PC-9 (cell line): Measurements from ENCODE around the gene VAPB. TPM values are rescaled to one million over a fixed set of nuclear protein-coding genes. Genes with fewer than 3 reads are reported as not detected.

Experiments used
- BruUV-seq: library from RNA; stranded (reverse); fragments of 400-500 nt; replicated peaks from 2 replicates; lab custom pipeline; 2021; lab: Mats Ljungman, UMichigan
- CTCF ChIA-PET: fragments of 300-600 bp; sonication (Branson Sonifier 250); formaldehyde crosslinking; loops from one replicate; lab custom pipeline; 2022; ENCODE audit warnings: antibody characterized with exemption; lab: Charles Lee
- POLR2A ChIA-PET: fragments of 300-600 bp; sonication (Branson Sonifier 250); formaldehyde crosslinking; loops from one replicate; lab custom pipeline; 2022; ENCODE audit warnings: antibody characterized with exemption; ENCODE audit not compliant: unreplicated experiment; lab: Charles Lee
- DNase-seq, 2 experiments: peaks; one replicate each; pipeline versions ENCODE4 v3.0.0 to v3.0.0-alpha.2; 2015 to 2022; ENCODE audit warnings: mixed read lengths in 1 of 2
- H2AFZ ChIP-seq: fragments of 200-600 bp; sonication (generic); 2 replicates; pipeline ENCODE4 v1.8.1; 2017; ENCODE audit warnings: antibody characterized with exemption
- H3F3A ChIP-seq: fragments of 200-600 bp; sonication (generic); 2 replicates; pipeline ENCODE4 v1.8.1; 2017; ENCODE audit warnings: antibody characterized with exemption, mild to moderate bottlenecking, low read depth; ENCODE audit not compliant: insufficient read depth
- H3K27ac ChIP-seq: fragments of 200-600 bp; sonication (generic); 2 replicates; pipeline ENCODE4 v1.6.1; 2016; ENCODE audit warnings: mixed run types
- H3K27me3 ChIP-seq: fragments of 200-600 bp; sonication (generic); 2 replicates; pipeline ENCODE4 v1.6.1; 2016; ENCODE audit warnings: low read depth, mixed run types; ENCODE audit not compliant: insufficient read depth
- H3K36me3 ChIP-seq: fragments of 200-600 bp; sonication (generic); 2 replicates; pipeline ENCODE4 v1.6.1; 2016; ENCODE audit warnings: low read depth, mixed run types
- H3K4me1 ChIP-seq: fragments of 200-600 bp; sonication (generic); replicated peaks from 2 replicates; pipeline ENCODE4 v1.6.1; 2016; ENCODE audit warnings: mixed run types; ENCODE audit not compliant: insufficient read depth
- H3K4me2 ChIP-seq: fragments of 200-600 bp; sonication (generic); 2 replicates; pipeline ENCODE4 v1.6.1; 2017; ENCODE audit warnings: mixed run types
- H3K4me3 ChIP-seq: fragments of 200-600 bp; sonication (generic); 2 replicates; pipeline ENCODE4 v1.6.1; 2016; ENCODE audit warnings: mixed run types
- H3K79me2 ChIP-seq: fragments of 200-600 bp; sonication (generic); 2 replicates; pipeline ENCODE4 v1.6.1; 2017; ENCODE audit warnings: low read depth, mixed run types
- H3K9me2 ChIP-seq: fragments of 200-600 bp; sonication (generic); 2 replicates; pipeline ENCODE4 v1.8.1; 2017; ENCODE audit warnings: mild to moderate bottlenecking; ENCODE audit not compliant: insufficient read depth
- H3K9me3 ChIP-seq: fragments of 200-600 bp; sonication (generic); 2 replicates; pipeline ENCODE4 v1.8.1; 2016; ENCODE audit warnings: low read depth; ENCODE audit not compliant: insufficient read depth
- H4K20me1 ChIP-seq: fragments of 200-600 bp; sonication (generic); 2 replicates; pipeline ENCODE4 v1.8.1; 2017; ENCODE audit not compliant: insufficient read depth
- EZH2 ChIP-seq: fragments of 200-600 bp; sonication (generic); IDR thresholded peaks from 2 replicates; pipeline ENCODE4 v1.8.0; 2017; ENCODE audit warnings: antibody characterized with exemption, low read depth
- intact Hi-C: fragments of 100-400 bp; cut with micrococcal nuclease; formaldehyde crosslinking; loops from one replicate; pipeline ENCODE4 v1.10.0; 2022; ENCODE audit not compliant: unreplicated experiment
- total RNA-seq: library from RNA; stranded (reverse); gene quantifications from 2 replicates; pipeline ENCODE4 v1.2.3, GENCODE V29; 2021
- TF ChIP-seq, protein P1 (sequence below): fragments of 200-600 bp; sonication (generic); conservative IDR thresholded peaks from 2 replicates; pipeline ENCODE4 v1.6.1; 2017; ENCODE audit warnings: mixed run types, antibody characterized with exemption, mild to moderate bottlenecking, moderate library complexity

The VAPB gene
- total RNA-seq, 1 experiment from 2014 or later: 80.6 TPM

DNA sequence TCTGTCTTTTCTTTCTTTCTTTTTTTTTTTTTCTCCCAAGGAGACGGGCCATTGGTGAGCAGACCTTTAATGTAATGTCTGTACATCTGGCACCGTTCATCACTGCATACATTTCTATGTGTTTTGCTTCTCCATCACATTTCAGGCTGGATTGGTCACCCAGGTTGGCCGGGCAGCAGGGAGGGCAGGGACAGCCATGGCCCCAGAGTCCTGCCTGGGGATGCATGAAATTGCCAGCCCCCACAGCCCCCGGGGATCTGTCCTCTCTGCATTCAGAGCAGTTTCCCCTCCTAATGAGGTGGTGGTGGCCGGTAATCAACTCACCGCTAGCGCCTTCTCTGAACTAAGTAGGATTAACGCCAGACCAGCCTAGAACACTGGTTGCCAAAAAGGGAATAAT lies 75.8 kb downstream of the VAPB start:
- H2AFZ ChIP-seq: no peak overlapping the region
- H3K36me3 ChIP-seq: no peaks in the 10 kb centered on the region
- no peak overlapping the region for H3K27ac ChIP-seq
- H3K9me2 ChIP-seq: no peaks in the 10 kb centered on the region
- no peaks in the 10 kb centered on the region for H3F3A ChIP-seq
- DNase-seq: no peak
- no TSS peak for BruUV-seq
- H3K9me3 ChIP-seq: no peaks in the 10 kb centered on the region
- no peaks in the 10 kb centered on the region for H3K4me1 ChIP-seq
- ChIA-PET CTCF (no interaction called here), POLR2A (no interaction called here)
- intact Hi-C loops: no loop called here
- no peaks in the 10 kb centered on the region for H4K20me1 ChIP-seq
- H3K79me2 ChIP-seq: no peaks in the 10 kb centered on the region
- H3K4me2 ChIP-seq: no peak overlapping the region
- TF ChIP-seq, protein P1, sequence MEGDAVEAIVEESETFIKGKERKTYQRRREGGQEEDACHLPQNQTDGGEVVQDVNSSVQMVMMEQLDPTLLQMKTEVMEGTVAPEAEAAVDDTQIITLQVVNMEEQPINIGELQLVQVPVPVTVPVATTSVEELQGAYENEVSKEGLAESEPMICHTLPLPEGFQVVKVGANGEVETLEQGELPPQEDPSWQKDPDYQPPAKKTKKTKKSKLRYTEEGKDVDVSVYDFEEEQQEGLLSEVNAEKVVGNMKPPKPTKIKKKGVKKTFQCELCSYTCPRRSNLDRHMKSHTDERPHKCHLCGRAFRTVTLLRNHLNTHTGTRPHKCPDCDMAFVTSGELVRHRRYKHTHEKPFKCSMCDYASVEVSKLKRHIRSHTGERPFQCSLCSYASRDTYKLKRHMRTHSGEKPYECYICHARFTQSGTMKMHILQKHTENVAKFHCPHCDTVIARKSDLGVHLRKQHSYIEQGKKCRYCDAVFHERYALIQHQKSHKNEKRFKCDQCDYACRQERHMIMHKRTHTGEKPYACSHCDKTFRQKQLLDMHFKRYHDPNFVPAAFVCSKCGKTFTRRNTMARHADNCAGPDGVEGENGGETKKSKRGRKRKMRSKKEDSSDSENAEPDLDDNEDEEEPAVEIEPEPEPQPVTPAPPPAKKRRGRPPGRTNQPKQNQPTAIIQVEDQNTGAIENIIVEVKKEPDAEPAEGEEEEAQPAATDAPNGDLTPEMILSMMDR: no peak
- TF ChIP-seq EZH2: no peak
- no peaks in the 10 kb centered on the region for H3K27me3 ChIP-seq
- no peak overlapping the region for H3K4me3 ChIP-seq

DNA sequence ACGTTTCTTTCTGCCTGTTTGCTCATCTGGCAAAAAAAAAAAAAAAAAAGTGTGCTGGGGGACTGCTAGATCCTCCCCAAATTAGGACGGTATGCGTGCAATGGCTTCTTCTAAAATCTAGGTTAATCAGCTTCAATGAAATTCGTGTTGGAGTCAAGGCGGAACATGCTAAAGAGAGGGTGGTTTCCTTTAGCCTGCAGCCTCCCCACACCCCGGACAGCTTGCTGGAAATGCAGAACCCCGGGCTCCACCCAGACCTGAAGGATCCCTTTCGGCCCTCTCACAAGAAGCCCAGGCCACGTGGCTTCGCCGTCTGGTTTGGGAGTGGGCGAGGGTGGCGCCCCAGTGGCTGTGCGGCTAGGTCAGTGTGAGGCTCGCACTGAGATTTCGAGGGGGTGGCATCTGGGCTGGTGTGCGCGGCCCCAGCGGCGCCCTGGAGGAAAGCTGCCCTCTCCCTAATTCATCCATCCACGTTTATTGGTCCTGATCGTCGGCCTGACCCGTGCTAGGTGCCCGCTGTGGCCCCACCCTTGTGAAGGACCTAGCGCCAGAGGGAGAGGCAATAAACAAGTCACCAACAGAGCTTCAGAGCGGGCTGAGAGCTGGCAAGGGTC lies 77.2 kb downstream of the VAPB start:
- Histone ChIP-seq H2AFZ (no peak overlapping the region), H3K4me2 (no peak overlapping the region), H3K79me2 (no peaks in the 10 kb centered on the region), H3K36me3 (no peaks in the 10 kb centered on the region), H3K27me3 (no peaks in the 10 kb centered on the region), H3K9me3 (no peaks in the 10 kb centered on the region), H3K4me1 (no peaks in the 10 kb centered on the region), H3K4me3 (no peak overlapping the region), H4K20me1 (no peaks in the 10 kb centered on the region), H3K27ac (no peak overlapping the region), H3K9me2 (no peaks in the 10 kb centered on the region), H3F3A (no peaks in the 10 kb centered on the region)
- POLR2A ChIA-PET: no interaction called here
- DNase-seq: no peak
- TF ChIP-seq, protein P1: no peak
- TF ChIP-seq EZH2: no peak
- intact Hi-C loops: no loop called here
- BruUV-seq: no TSS peak
- CTCF ChIA-PET: no interaction called here

GRCh38 chr20:58466729-58467571 lies 77.9 kb downstream of the VAPB start:
- ChIA-PET POLR2A (no interaction called here), CTCF (interaction anchor here (0.6 kb wide), 1 partner anchor 186 kb away, joined by 3 read pairs; no protein-coding TSS in a partner anchor)
- DNase-seq: no peak
- no peaks in the 10 kb centered on the region for H3K36me3 ChIP-seq
- H3K9me3 ChIP-seq: no peaks in the 10 kb centered on the region
- H3K9me2 ChIP-seq: no peaks in the 10 kb centered on the region
- no peak overlapping the region for H3K4me3 ChIP-seq
- no peak overlapping the region for H3K4me2 ChIP-seq
- H3K27ac ChIP-seq: no peak overlapping the region
- H2AFZ ChIP-seq: no peak overlapping the region
- H3K4me1 ChIP-seq: no peaks in the 10 kb centered on the region
- H3K27me3 ChIP-seq: no peaks in the 10 kb centered on the region
- H3K79me2 ChIP-seq: no peaks in the 10 kb centered on the region
- no peaks in the 10 kb centered on the region for H3F3A ChIP-seq
- no peaks in the 10 kb centered on the region for H4K20me1 ChIP-seq
- intact Hi-C loops: no loop called here
- no TSS peak for BruUV-seq
- TF ChIP-seq EZH2: no peak
- TF ChIP-seq, protein P1: no peak
